Fibroblast of skin of left biceps (primary cell): ENCODE data around the gene ME3.

Source experiments
- DNase-seq, 2 experiments: peaks; one replicate each; pipeline ENCODE4 v3.0.0-alpha.2; 2013; ENCODE audit warnings: low read depth in 2 of 2

ME3 gene

DNA sequence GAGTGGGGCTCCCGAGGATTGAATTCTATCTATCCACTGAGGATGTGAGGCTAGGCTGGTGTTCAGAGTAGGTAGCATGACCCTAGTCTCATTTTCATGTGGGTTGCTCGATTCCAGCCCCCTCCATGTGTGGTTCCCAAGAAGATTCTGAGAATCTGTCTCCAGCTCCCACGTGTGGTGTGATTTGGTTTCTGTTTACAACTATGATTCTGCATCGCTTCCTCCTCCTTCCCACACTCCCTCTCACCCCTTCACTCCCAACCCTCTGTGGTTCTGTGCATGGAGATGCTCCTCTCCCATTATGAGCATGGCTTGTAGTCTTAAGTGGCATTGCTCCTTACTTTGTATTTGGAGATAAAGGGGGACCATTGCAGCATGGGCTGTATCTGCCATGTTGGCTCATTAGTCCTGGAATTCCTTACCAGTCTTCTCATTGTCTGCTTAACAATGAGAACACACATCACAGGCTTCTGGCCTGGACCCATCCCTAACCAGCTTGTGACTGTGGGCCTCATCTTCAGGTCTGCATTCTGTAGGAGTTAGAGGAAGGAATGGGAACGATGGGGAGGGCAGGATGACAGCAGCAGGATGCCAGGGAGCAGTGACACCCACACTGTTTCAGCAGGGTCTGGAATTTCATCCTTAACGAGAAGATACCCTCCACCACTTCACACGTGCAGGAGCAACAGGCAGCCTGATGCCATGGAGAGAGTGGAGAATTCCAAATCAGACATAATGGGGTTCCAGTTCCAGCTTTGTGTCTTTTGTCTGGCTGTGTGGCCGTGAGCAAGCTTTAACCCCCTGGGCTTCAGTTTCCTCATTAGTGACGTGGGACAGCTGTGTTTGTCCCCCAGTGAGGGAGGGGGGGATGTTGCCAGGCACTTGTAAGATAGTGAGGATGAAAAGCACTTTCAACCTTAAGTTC is 211.7 kb downstream of the ME3 start:
- no peak for DNase-seq

GRCh38 chr11:86459682-86460460 is 212.5 kb downstream of the ME3 start:
- DNase-seq = peak; percentile 86

- no peak for DNase-seq
Observed at GRCh38 chr11:86459002-86459385, 213.4 kb downstream of the ME3 start.

- no peak for DNase-seq
Observed at GRCh38 chr11:86458294-86459001, 214.0 kb downstream of the ME3 start.

DNA sequence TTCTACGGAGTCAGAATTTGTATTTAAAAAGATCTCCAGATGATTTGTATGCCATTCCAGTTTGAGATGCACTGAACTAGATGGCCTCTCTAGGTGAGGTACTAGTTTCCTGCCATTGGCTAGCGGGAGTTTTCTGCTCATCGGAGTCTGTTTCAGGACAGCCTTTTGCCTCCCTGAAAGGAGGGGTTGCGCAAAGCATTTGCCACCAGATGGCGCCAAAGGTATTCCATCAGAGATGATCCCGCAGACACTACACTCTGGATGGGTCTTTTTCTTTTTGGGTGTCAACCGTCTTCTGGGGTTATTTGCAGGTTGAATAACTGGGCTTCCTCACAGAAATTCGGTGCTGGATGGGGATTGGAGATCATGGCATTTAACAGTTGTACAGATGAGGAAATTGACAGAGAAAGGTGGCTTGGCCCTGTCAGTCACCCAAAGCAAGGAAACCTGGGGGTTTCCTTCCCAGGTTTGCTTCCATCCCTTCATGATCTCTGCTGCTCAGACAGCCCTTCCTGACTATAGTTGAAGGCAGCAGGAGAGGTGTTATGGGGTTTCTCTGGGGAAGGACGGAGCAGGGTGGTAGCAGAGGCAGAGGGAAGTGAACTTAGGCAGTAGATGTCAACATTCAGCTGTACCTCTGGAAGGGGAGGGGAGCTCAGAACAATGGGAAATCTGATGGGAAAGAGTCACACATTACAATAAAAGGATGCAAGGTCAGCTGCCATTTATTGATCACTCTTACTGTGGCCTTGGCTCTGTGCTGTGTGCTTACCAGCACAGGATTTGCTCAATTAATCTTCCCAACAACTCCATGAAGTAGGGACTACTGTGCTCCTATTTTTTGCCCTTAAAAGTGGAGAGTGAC is 216.1 kb downstream of the ME3 start:
- peak; percentile 47 to 56 for DNase-seq

- DNase-seq = no peak
Observed at GRCh38 chr11:86453290-86454030, 219.0 kb downstream of the ME3 start.

DNA sequence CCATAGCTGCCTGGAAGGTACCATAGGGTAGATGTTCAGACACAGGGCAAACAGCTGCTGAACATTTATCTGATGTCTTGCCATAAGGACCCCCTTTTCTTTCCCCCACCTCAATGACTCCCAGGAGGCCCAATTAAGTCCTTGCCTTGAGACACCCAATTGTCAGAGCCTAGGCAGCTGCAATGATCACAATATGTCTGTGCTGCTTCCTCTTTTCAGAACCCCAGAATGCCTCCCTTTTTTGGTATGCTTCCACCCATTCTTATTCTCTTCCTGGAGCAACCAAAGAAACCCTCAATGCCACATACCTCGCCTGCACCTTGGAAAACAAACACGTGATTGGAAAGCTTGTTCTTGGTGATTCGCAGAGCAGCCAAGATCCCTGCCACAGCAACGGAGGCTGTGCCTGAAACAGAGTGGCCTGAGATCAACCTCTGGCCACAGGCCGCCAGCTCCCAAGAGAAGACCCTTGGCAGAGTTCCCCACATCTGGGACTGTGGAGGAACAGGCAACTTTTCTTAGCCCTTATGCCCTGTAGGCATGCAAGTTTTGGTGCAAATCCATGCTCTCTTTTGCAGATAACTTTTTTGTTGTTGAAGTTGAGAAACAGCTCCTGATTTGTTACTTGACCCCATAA is 222.3 kb downstream of the ME3 start:
- DNase-seq = no peak

DNA sequence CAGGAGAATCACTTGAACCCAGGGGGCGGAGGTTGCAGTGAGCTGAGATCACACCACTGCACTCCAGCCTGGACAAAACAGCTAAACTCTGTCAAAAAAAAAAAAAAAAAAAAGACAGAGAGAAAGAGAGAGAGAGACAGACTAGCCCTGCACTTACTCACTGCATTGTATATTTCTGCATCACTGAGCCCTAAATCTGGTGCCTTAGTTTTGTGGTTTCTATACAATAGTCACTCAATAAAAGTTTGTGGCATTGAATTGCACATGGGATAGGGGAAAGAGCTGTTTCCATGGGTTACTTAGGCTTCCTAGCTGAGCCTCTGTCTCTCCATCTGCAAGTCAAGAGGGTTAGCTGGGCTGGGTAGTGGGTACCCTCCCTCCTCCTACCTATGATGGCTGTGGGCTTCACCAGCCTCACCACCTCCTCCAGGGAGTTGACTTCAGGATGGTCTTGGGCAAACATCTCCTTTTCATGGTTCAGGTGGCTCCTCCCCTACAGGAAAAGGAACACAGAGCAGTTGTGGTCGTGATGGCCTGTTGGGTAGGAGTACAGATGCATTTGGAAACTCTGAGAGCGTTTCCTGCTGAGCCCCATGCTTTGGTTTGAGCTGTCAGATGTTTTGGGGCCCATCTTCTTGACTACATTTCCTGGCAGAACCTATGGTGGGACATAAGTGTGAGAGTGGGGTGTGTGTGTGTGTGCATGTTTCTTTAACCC is 224.5 kb downstream of the ME3 start:
- DNase-seq = no peak

DNA sequence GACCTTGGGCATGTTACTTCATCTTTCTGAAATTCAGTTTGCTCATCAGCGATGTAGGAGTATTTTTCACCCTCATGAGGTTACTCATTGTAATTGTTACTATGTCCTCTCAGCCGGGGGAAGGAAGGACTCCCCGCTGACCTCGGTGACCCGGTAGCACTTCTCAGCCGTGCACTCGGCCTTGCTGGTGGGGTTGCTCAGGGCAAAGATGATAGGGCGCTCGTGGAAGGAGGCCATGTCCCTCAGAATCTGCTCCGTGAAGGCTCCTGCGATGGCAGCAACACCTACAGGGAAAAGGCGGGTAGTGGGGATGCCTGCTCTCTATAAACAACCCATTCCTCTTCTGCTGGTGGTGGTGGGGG is 225.5 kb downstream of the ME3 start:
- no peak for DNase-seq

- no peak for DNase-seq
Observed at GRCh38 chr11:86446163-86446923, 226.1 kb downstream of the ME3 start.

GRCh38 chr11:86444981-86445380 is 227.4 kb downstream of the ME3 start:
- no peak for DNase-seq

- no peak for DNase-seq
Observed at GRCh38 chr11:86443415-86443814, 229.0 kb downstream of the ME3 start.

- DNase-seq = no peak
Observed at GRCh38 chr11:86442827-86443226, 229.6 kb downstream of the ME3 start.

- no peak for DNase-seq
Observed at GRCh38 chr11:86442420-86442819, 230.0 kb downstream of the ME3 start.

DNA sequence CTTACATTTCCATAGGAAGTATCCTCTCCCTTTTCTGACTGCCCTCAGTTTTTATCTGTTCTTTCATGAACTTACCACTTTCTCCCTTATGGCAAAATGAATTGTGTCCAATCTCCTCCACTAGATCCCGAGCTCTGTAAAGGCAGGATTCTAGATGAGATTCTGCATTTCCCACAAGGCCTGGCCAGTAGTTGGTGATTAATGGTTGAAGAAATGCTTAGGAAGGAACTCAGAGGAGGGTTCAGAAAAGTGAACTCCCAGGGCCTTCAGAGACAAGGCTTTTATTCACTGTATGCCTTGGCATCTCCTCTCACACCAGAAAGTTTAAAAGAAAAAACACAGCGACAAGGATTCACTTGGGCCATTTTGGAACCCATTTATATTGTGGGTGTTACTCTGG is 231.6 kb downstream of the ME3 start:
- DNase-seq = no peak

- peak in 1 of 2 experiments; percentile 41 for DNase-seq
Observed at GRCh38 chr11:86440305-86440716, 232.1 kb downstream of the ME3 start.

DNA sequence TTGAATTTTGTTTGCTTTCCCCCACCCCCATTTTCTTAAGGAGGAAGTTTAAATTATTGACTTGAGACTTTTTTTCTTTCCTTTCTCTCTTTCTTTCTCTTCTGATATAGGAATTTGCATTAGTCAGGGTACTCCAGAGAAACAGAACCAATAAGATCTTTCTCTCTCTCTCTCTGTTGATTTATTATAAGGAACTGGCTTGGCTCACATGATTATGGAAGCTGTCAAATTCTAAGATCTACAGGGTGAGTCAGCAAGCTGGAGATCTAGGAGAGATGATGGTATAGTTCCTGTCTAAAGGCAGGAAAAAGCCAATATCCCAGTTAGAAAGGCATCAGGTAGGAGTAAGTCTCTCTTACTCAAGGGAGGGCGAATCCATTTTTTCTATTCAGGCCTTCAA is 233.7 kb downstream of the ME3 start:
- peak in 1 of 2 experiments; percentile 34 for DNase-seq

DNA sequence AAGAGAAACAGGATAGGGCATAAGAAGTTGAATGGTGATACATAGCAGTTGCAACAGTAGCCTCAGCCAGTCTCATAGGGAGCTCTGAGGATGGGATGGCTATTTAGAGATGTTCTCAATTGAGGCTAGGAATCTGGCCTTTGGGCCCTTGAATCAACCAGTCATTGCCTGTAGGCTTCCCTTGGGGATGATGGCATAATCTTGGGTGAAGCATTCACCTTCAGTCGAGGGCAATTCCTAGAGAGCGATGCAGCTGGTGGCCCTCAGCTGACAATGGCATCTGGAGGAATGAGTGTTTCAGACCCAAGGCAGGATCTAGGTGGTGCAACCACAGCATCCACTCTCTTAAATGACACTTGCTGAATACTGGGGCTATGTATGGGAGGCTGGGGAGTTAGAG is 236.7 kb downstream of the ME3 start:
- no peak for DNase-seq
